Mesendoderm (in vitro differentiated cells): ENCODE results near the gene MEIS2.

Experiments used
- DNase-seq: peaks from one replicate; pipeline ENCODE4 v3.0.0; 2013
- H2AK5ac ChIP-seq: 2 replicates; pipeline ENCODE4 v1.6.1; 2013; ENCODE audit warnings: low read length, inconsistent platforms
- H2BK120ac ChIP-seq: 2 replicates; pipeline ENCODE4 v1.6.1; 2013; ENCODE audit warnings: low read depth, mild to moderate bottlenecking, low read length, moderate library complexity, mixed read lengths
- H2BK15ac ChIP-seq: replicated peaks from 2 replicates; pipeline ENCODE4 v1.6.1; 2013; ENCODE audit warnings: low read depth, mild to moderate bottlenecking, moderate library complexity
- H2BK5ac ChIP-seq: 2 replicates; pipeline ENCODE4 v1.6.1; 2013; ENCODE audit warnings: low read length, inconsistent platforms
- H3K18ac ChIP-seq: 2 replicates; pipeline ENCODE4 v1.6.1; 2013; ENCODE audit warnings: mild to moderate bottlenecking, low read length, mixed read lengths
- H3K23ac ChIP-seq: one replicate; pipeline ENCODE4 v1.6.1; 2013; ENCODE audit warnings: low read length
- H3K27ac ChIP-seq: 2 replicates; pipeline ENCODE4 v1.5.1; 2013; ENCODE audit warnings: low read depth, mild to moderate bottlenecking, inconsistent platforms, low read length, moderate library complexity
- H3K27me3 ChIP-seq: 2 replicates; pipeline ENCODE4 v1.6.1; 2013; ENCODE audit warnings: low read length, control low read depth, mild to moderate bottlenecking, inconsistent platforms; ENCODE audit not compliant: insufficient read depth, poor library complexity
- H3K36me3 ChIP-seq: 2 replicates; pipeline ENCODE4 v1.6.1; 2013; ENCODE audit warnings: low read length, inconsistent platforms; ENCODE audit not compliant: control insufficient read depth, insufficient read depth
- H3K4ac ChIP-seq: one replicate; pipeline ENCODE4 v1.6.1; 2013; ENCODE audit warnings: low read depth, mild to moderate bottlenecking, low read length, moderate library complexity
- H3K4me1 ChIP-seq: 2 replicates; pipeline ENCODE4 v1.6.1; 2013; ENCODE audit warnings: low read depth, low read length, inconsistent platforms; ENCODE audit not compliant: control insufficient read depth
- H3K4me2 ChIP-seq: 2 replicates; pipeline ENCODE4 v1.6.1; 2013; ENCODE audit warnings: low read length
- H3K4me3 ChIP-seq: 2 replicates; pipeline ENCODE4 v1.5.1; 2013; ENCODE audit warnings: mild to moderate bottlenecking, low read length
- H3K56ac ChIP-seq: one replicate; pipeline ENCODE4 v1.6.1; 2013; ENCODE audit warnings: low read length
- H3K79me1 ChIP-seq: 2 replicates; pipeline ENCODE4 v1.6.1; 2013; ENCODE audit warnings: low read length, inconsistent platforms
- H3K79me2 ChIP-seq: 2 replicates; pipeline ENCODE4 v1.6.1; 2013; ENCODE audit warnings: mild to moderate bottlenecking, low read length; ENCODE audit not compliant: control insufficient read depth, insufficient read depth
- H3K9ac ChIP-seq: 2 replicates; pipeline ENCODE4 v1.6.1; 2013; ENCODE audit warnings: low read length, inconsistent platforms
- H4K5ac ChIP-seq: one replicate; pipeline ENCODE4 v1.6.1; 2013; ENCODE audit warnings: low read length
- H4K8ac ChIP-seq: one replicate; pipeline ENCODE4 v1.6.1; 2013; ENCODE audit warnings: low read depth, mild to moderate bottlenecking, control low read depth, low read length, moderate library complexity
- WGBS: extraction: QIAGEN DNeasy Blood & Tissue Kit; methylation state at CpG from one replicate; pipeline ENCODE4 v1.1.7; 2013; ENCODE audit warnings: low lambda C conversion rate, missing lambda C conversion rate; ENCODE audit not compliant: insufficient coverage; ENCODE audit errors: extremely low coverage; 5-methylcytosine and 5-hydroxymethylcytosine counted together

The MEIS2 gene

GRCh38 chr15:37057831-37058230 lies 42.5 kb downstream of the MEIS2 start:
- Histone ChIP-seq H3K4me3 (no peak overlapping the region), H3K18ac (no peak overlapping the region), H3K9ac (no peak overlapping the region), H3K27me3 (no peaks in the 10 kb centered on the region), H3K4ac (no peak overlapping the region), H2BK5ac (no peak overlapping the region), H2BK120ac (no peak overlapping the region), H3K4me2 (no peak overlapping the region), H3K79me2 (no peaks in the 10 kb centered on the region), H3K27ac (no peak overlapping the region), H3K4me1 (no peaks in the 10 kb centered on the region), H3K23ac (no peak overlapping the region), H4K8ac (no peak overlapping the region), H3K56ac (no peak overlapping the region), H4K5ac (no peak overlapping the region), H3K79me1 (no peaks in the 10 kb centered on the region), H2BK15ac (peak overlapping the region; percentile 36), H3K36me3 (no peaks in the 10 kb centered on the region), H2AK5ac (no peak overlapping the region)
- no peak for DNase-seq
- no CpG with 5 or more reads among the region's 9 CpGs for WGBS

GRCh38 chr15:37057256-37057655 lies 43.1 kb downstream of the MEIS2 start:
- DNase-seq = no peak
- Histone ChIP-seq H2BK120ac (no peak overlapping the region), H3K79me1 (no peaks in the 10 kb centered on the region), H3K36me3 (no peaks in the 10 kb centered on the region), H4K5ac (no peak overlapping the region), H3K4me2 (no peak overlapping the region), H3K27ac (no peak overlapping the region), H2BK15ac (peak overlapping the region; percentile 36), H3K18ac (no peak overlapping the region), H4K8ac (no peak overlapping the region), H3K9ac (no peak overlapping the region), H3K27me3 (no peaks in the 10 kb centered on the region), H3K79me2 (no peaks in the 10 kb centered on the region), H3K4ac (peak overlapping the region; percentile 68), H3K56ac (no peak overlapping the region), H3K23ac (no peak overlapping the region), H2BK5ac (no peak overlapping the region), H2AK5ac (no peak overlapping the region), H3K4me3 (no peak overlapping the region), H3K4me1 (no peaks in the 10 kb centered on the region)
- WGBS = no CpG with 5 or more reads among the region's 7 CpGs

- H3K23ac ChIP-seq = no peak overlapping the region
- no peak overlapping the region for H3K9ac ChIP-seq
- H2BK15ac ChIP-seq = no peak overlapping the region
- peak overlapping the region; percentile 89 for H4K8ac ChIP-seq
- H2AK5ac ChIP-seq = no peak overlapping the region
- H2BK120ac ChIP-seq = no peak overlapping the region
- H3K18ac ChIP-seq = peak overlapping the region; percentile 47
- no peak for DNase-seq
- no peak overlapping the region for H2BK5ac ChIP-seq
- whole genome bisulfite sequencing = no CpG with 5 or more reads among the region's 21 CpGs
- no peak overlapping the region for H3K4me2 ChIP-seq
- H3K27ac ChIP-seq = no peak overlapping the region
- no peaks in the 10 kb centered on the region for H3K79me2 ChIP-seq
- no peak overlapping the region for H3K4me3 ChIP-seq
- no peaks in the 10 kb centered on the region for H3K79me1 ChIP-seq
- no peak overlapping the region for H3K56ac ChIP-seq
- no peaks in the 10 kb centered on the region for H3K27me3 ChIP-seq
- no peaks in the 10 kb centered on the region for H3K36me3 ChIP-seq
- no peak overlapping the region for H4K5ac ChIP-seq
- no peaks in the 10 kb centered on the region for H3K4me1 ChIP-seq
- no peak overlapping the region for H3K4ac ChIP-seq
Measured at GRCh38 chr15:37056177-37057121, 43.9 kb downstream of the MEIS2 start.

GRCh38 chr15:37055481-37055880 lies 44.9 kb downstream of the MEIS2 start:
- no peak overlapping the region for H3K56ac ChIP-seq
- no peak overlapping the region for H2BK120ac ChIP-seq
- H3K23ac ChIP-seq = no peak overlapping the region
- no peaks in the 10 kb centered on the region for H3K79me1 ChIP-seq
- no peak overlapping the region for H3K18ac ChIP-seq
- H3K36me3 ChIP-seq = no peaks in the 10 kb centered on the region
- H3K9ac ChIP-seq = no peak overlapping the region
- H4K8ac ChIP-seq = no peak overlapping the region
- no peaks in the 10 kb centered on the region for H3K79me2 ChIP-seq
- no peak overlapping the region for H2AK5ac ChIP-seq
- H2BK5ac ChIP-seq = no peak overlapping the region
- DNase-seq = no peak
- no peak overlapping the region for H3K4ac ChIP-seq
- H3K27me3 ChIP-seq = no peaks in the 10 kb centered on the region
- no peaks in the 10 kb centered on the region for H3K4me1 ChIP-seq
- H4K5ac ChIP-seq = no peak overlapping the region
- WGBS = no CpG with 5 or more reads among the region's 8 CpGs
- no peak overlapping the region for H3K4me3 ChIP-seq
- H3K4me2 ChIP-seq = no peak overlapping the region
- H3K27ac ChIP-seq = no peak overlapping the region
- H2BK15ac ChIP-seq = no peak overlapping the region

DNA sequence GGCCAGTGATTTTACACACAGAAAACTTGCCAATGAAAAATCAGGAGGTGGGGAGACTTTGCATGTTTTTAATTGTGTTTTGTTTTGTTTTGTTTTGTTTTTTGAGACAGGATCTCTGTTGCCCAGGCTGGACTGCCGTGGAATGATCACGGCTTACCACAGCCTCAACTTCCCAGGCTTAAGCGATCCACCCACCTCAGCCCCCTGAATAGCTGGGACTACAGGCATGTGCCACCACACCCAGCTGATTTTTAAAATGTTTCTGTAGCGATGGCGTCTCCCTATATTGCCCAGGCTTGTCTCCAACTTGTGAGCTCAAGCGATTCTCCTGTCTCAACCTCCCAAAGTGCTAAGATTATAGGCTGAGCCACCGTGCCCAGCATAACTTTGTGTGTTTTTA lies 46.0 kb downstream of the MEIS2 start:
- Histone ChIP-seq H3K36me3 (no peaks in the 10 kb centered on the region), H2BK5ac (no peak overlapping the region), H2BK120ac (no peak overlapping the region), H3K79me2 (no peaks in the 10 kb centered on the region), H3K56ac (no peak overlapping the region), H3K4ac (no peak overlapping the region), H4K5ac (no peak overlapping the region), H3K4me3 (no peak overlapping the region), H3K27ac (no peak overlapping the region), H2AK5ac (no peak overlapping the region), H4K8ac (no peak overlapping the region), H3K18ac (no peak overlapping the region), H3K9ac (no peak overlapping the region), H3K27me3 (no peaks in the 10 kb centered on the region), H3K4me2 (no peak overlapping the region), H3K23ac (no peak overlapping the region), H3K4me1 (no peaks in the 10 kb centered on the region), H3K79me1 (no peaks in the 10 kb centered on the region), H2BK15ac (no peak overlapping the region)
- no peak for DNase-seq
- WGBS = no CpG with 5 or more reads among the region's 7 CpGs
